Measurements from ENCODE around the gene COL15A1.

Gene COL15A1

GRCh38 chr9:98977246-98977714 is 33.6 kb downstream of the COL15A1 start:
- H3K36me3 ChIP-seq (ENCODE audit: control insufficient read depth, low read length) = no peaks in the 10 kb centered on the region
- H3K4me3 ChIP-seq (ENCODE audit: low read length) = no peak overlapping the region
- no peak for TF ChIP-seq CTCF (IDR thresholded peaks at IDR 0.05; ENCODE audit: low read depth, low read length, poor library complexity, severe bottlenecking)
- H3K9me3 ChIP-seq (ENCODE audit: control insufficient read depth, insufficient read depth, low read length) = no peaks in the 10 kb centered on the region
- H3K4me2 ChIP-seq (ENCODE audit: low read length) = no peak overlapping the region
- no peaks in the 10 kb centered on the region for H3K79me2 ChIP-seq (ENCODE audit: control insufficient read depth, low read length)
- no peaks in the 10 kb centered on the region for H3K9me2 ChIP-seq (replicated peaks; ENCODE audit: control insufficient read depth, low read length)
- peaks cover 35% of the 10 kb centered on the region for H3K27me3 ChIP-seq (ENCODE audit: control insufficient read depth, low read length)
- H3K4me1 ChIP-seq (ENCODE audit: control insufficient read depth, low read length) = peaks cover 5% of the 10 kb centered on the region
- no peaks in the 10 kb centered on the region for H3F3A ChIP-seq (ENCODE audit: control insufficient read depth, insufficient read depth)
- H3K27ac ChIP-seq (ENCODE audit: low read depth, low read length) = no peak overlapping the region
- no peaks in the 10 kb centered on the region for H4K20me1 ChIP-seq (ENCODE audit: control insufficient read depth, insufficient read depth, low read depth, low read length)

- Histone ChIP-seq H3K4me1 (ENCODE audit: control insufficient read depth, low read length) (peaks cover 5% of the 10 kb centered on the region), H3K9me2 (replicated peaks; ENCODE audit: control insufficient read depth, low read length) (no peaks in the 10 kb centered on the region), H3K9me3 (ENCODE audit: control insufficient read depth, insufficient read depth, low read length) (no peaks in the 10 kb centered on the region), H3K4me3 (ENCODE audit: low read length) (no peak overlapping the region), H3F3A (ENCODE audit: control insufficient read depth, insufficient read depth) (no peaks in the 10 kb centered on the region), H3K27me3 (ENCODE audit: control insufficient read depth, low read length) (peaks cover 35% of the 10 kb centered on the region), H3K4me2 (ENCODE audit: low read length) (no peak overlapping the region), H3K27ac (ENCODE audit: low read depth, low read length) (no peak overlapping the region), H3K79me2 (ENCODE audit: control insufficient read depth, low read length) (no peaks in the 10 kb centered on the region), H4K20me1 (ENCODE audit: control insufficient read depth, insufficient read depth, low read depth, low read length) (no peaks in the 10 kb centered on the region), H3K36me3 (ENCODE audit: control insufficient read depth, low read length) (no peaks in the 10 kb centered on the region)
- no peak for TF ChIP-seq EZH2phosphoT487 (IDR thresholded peaks at IDR 0.05; ENCODE audit: borderline replicate concordance, low read length)
- TF ChIP-seq CTCF (IDR thresholded peaks at IDR 0.05; ENCODE audit: low read depth, low read length, poor library complexity, severe bottlenecking) = no peak
These were observed 34.1 kb downstream of the COL15A1 start for GRCh38 chr9:98977813-98978212.

- H3K27ac ChIP-seq (ENCODE audit: low read depth, low read length) = no peak overlapping the region
- TF ChIP-seq EZH2phosphoT487 (IDR thresholded peaks at IDR 0.05; ENCODE audit: borderline replicate concordance, low read length) = no peak
- no peak for TF ChIP-seq CTCF (IDR thresholded peaks at IDR 0.05; ENCODE audit: low read depth, low read length, poor library complexity, severe bottlenecking)
- no peaks in the 10 kb centered on the region for H4K20me1 ChIP-seq (ENCODE audit: control insufficient read depth, insufficient read depth, low read depth, low read length)
- no peaks in the 10 kb centered on the region for H3K79me2 ChIP-seq (ENCODE audit: control insufficient read depth, low read length)
- no peaks in the 10 kb centered on the region for H3K9me2 ChIP-seq (replicated peaks; ENCODE audit: control insufficient read depth, low read length)
- peaks cover 5% of the 10 kb centered on the region for H3K4me1 ChIP-seq (ENCODE audit: control insufficient read depth, low read length)
- H3F3A ChIP-seq (ENCODE audit: control insufficient read depth, insufficient read depth) = no peaks in the 10 kb centered on the region
- H3K36me3 ChIP-seq (ENCODE audit: control insufficient read depth, low read length) = no peaks in the 10 kb centered on the region
- H3K9me3 ChIP-seq (ENCODE audit: control insufficient read depth, insufficient read depth, low read length) = no peaks in the 10 kb centered on the region
- H3K4me3 ChIP-seq (ENCODE audit: low read length) = no peak overlapping the region
- H3K27me3 ChIP-seq (ENCODE audit: control insufficient read depth, low read length) = peaks cover 35% of the 10 kb centered on the region
- no peak overlapping the region for H3K4me2 ChIP-seq (ENCODE audit: low read length)
These were observed 34.5 kb downstream of the COL15A1 start for GRCh38 chr9:98978231-98978681.
